Measurements from ENCODE around the gene TTLL8.

The TTLL8 gene

GRCh38 chr22:50041361-50042065 is 16.6 kb downstream of the TTLL8 start:
- no peak for DNase-seq (ENCODE audit: low spot score)

GRCh38 chr22:50040717-50041116 is 17.4 kb downstream of the TTLL8 start:
- DNase-seq (ENCODE audit: low spot score), result no peak

GRCh38 chr22:50039669-50040443 is 18.2 kb downstream of the TTLL8 start:
- DNase-seq (ENCODE audit: low spot score), result no peak

GRCh38 chr22:50035976-50036724 is 21.9 kb downstream of the TTLL8 start:
- no peak for DNase-seq (ENCODE audit: low spot score)

GRCh38 chr22:50035131-50035881 is 22.8 kb downstream of the TTLL8 start:
- DNase-seq (ENCODE audit: low spot score), result no peak

- no peak for DNase-seq (ENCODE audit: low spot score)
Observed at GRCh38 chr22:50034126-50035081, 23.7 kb downstream of the TTLL8 start.

- no peak for DNase-seq (ENCODE audit: low spot score)
Observed at GRCh38 chr22:50032941-50033601, 25.0 kb downstream of the TTLL8 start.

GRCh38 chr22:50032109-50032871 is 25.8 kb downstream of the TTLL8 start:
- no peak for DNase-seq (ENCODE audit: low spot score)

GRCh38 chr22:50031189-50032091 is 26.7 kb downstream of the TTLL8 start:
- no peak for DNase-seq (ENCODE audit: low spot score)

- peak; percentile 86 for DNase-seq (ENCODE audit: low spot score)
Observed at GRCh38 chr22:50030297-50031188, 27.6 kb downstream of the TTLL8 start.

- no peak for DNase-seq (ENCODE audit: low spot score)
Observed at GRCh38 chr22:50027639-50028537, 30.2 kb downstream of the TTLL8 start.

- DNase-seq (ENCODE audit: low spot score), result no peak
Observed at GRCh38 chr22:50025993-50026392, 32.1 kb downstream of the TTLL8 start.

GRCh38 chr22:50022171-50022819 is 35.8 kb downstream of the TTLL8 start:
- DNase-seq (ENCODE audit: low spot score), result no peak

GRCh38 chr22:50020606-50021005 is 37.5 kb downstream of the TTLL8 start:
- DNase-seq (ENCODE audit: low spot score), result no peak

GRCh38 chr22:50019316-50019715 is 38.8 kb downstream of the TTLL8 start:
- no peak for DNase-seq (ENCODE audit: low spot score)
